T-helper 1 cell treated with Interleukin-12 subunit alpha and Interleukin-12 subunit beta and Interleukin-4 antibody, amounts not matched to agents 30 ng/mL and 1 ng/mL, for 36 hours (primary cell): ENCODE results near the gene CYB5B. TPM values are rescaled to one million over a fixed set of nuclear protein-coding genes. Genes with fewer than 3 reads are reported as not detected.

Source experiments
- intact Hi-C: fragments of 100-400 bp; cut with micrococcal nuclease; formaldehyde crosslinking; loops from one replicate; pipeline ENCODE4 v1.15.1; 2024
- total RNA-seq: library from RNA; stranded (reverse); gene quantifications from 2 replicates; pipeline ENCODE4 v1.2.3, GENCODE V29; 2022

CYB5B gene
- 160 and 173 TPM in 2 replicates for total RNA-seq

GRCh38 chr16:69424053-69424934, at the start of gene CYB5B:
Gene CYB5B, plus strand, starts transcription at chr16:69424619. Its CDS starts 65 bp downstream, at chr16:69424684.
- intact Hi-C loops = loop anchor here (1.0 to 10.0 kb wide), 12 partner anchors 14 to 691 kb away; partner anchors contain the start of genes CHTF8, NOB1, NQO1 and PDF

GRCh38 chr16:69376393-69377059, 47.9 kb upstream of the CYB5B start:
- intact Hi-C loops = no loop called here

GRCh38 chr16:69378036-69378435, 46.4 kb upstream of the CYB5B start:
- intact Hi-C loops = no loop called here

GRCh38 chr16:69378760-69379159, 45.7 kb upstream of the CYB5B start:
- intact Hi-C loops = no loop called here

GRCh38 chr16:69381231-69381630, 43.2 kb upstream of the CYB5B start:
- intact Hi-C loops = no loop called here

GRCh38 chr16:69382421-69382820, 42.0 kb upstream of the CYB5B start:
- intact Hi-C loops = no loop called here

GRCh38 chr16:69384974-69385373, 39.4 kb upstream of the CYB5B start:
- intact Hi-C loops = loop anchor here (1.0 to 5.0 kb wide), 5 partner anchors 46 to 369 kb away; partner anchors contain the start of genes COG8, NIP7, NOB1 and PDF

GRCh38 chr16:69386596-69386995, 37.8 kb upstream of the CYB5B start:
- intact Hi-C loops = loop anchor here (1.0 to 5.0 kb wide), 6 partner anchors 10 to 340 kb away; partner anchors contain the start of genes CHTF8, CYB5B, NFAT5 and NQO1

GRCh38 chr16:69393898-69394849, 30.2 kb upstream of the CYB5B start:
- intact Hi-C loops = no loop called here

- intact Hi-C loops = loop anchor here (1.0 to 2.0 kb wide), 8 partner anchors 10 to 534 kb away; partner anchors contain the start of genes CYB5B, NOB1 and TERF2
These were observed 28.6 kb upstream of the CYB5B start for GRCh38 chr16:69395859-69396186.

- intact Hi-C loops = loop anchor here (1.0 to 2.0 kb wide), 8 partner anchors 10 to 534 kb away; partner anchors contain the start of genes CYB5B, NOB1 and TERF2
These were observed 28.0 kb upstream of the CYB5B start for GRCh38 chr16:69396187-69397061.

- intact Hi-C loops = loop anchor here (2.0 kb wide), 1 partner anchor 311 kb away; no protein-coding TSS in a partner anchor
These were observed 26.4 kb upstream of the CYB5B start for GRCh38 chr16:69397821-69398521.

GRCh38 chr16:69399361-69399760, 25.1 kb upstream of the CYB5B start:
- intact Hi-C loops = no loop called here

GRCh38 chr16:69402439-69402838, 22.0 kb upstream of the CYB5B start:
- intact Hi-C loops = no loop called here

- intact Hi-C loops = no loop called here
These were observed 20.1 kb upstream of the CYB5B start for GRCh38 chr16:69404275-69404805.

GRCh38 chr16:69405326-69405725, 19.1 kb upstream of the CYB5B start:
- intact Hi-C loops = no loop called here

- intact Hi-C loops = no loop called here
These were observed 18.7 kb upstream of the CYB5B start for GRCh38 chr16:69405757-69406156.

GRCh38 chr16:69406780-69407331, 17.6 kb upstream of the CYB5B start:
- intact Hi-C loops = no loop called here
